Motor neuron (in vitro differentiated cells): Measurements from ENCODE around the gene ZIC4. TPM values are rescaled to one million over a fixed set of nuclear protein-coding genes. Genes with fewer than 3 reads are reported as not detected.

Experiments used
- ATAC-seq, 8 experiments: fragments of 200-7000 bp; cut with Tn5 transposase; replicated peaks in 6 of 8; 2 replicates each; pipeline ENCODE4 v1.8.0; 2021; ENCODE audit warnings: mild to moderate bottlenecking in 8 of 8, moderate library complexity in 8 of 8
- H3K27ac ChIP-seq, 2 donors: fragments of 250-450 bp; sonication (Bioruptor Pico); 2 replicates each; pipeline ENCODE4 v1.9.0; 2021; ENCODE audit warnings: antibody characterized with exemption in 2 of 2, mild to moderate bottlenecking in 2 of 2, moderate library complexity in 1 of 2
- H3K4me1 ChIP-seq, 2 donors: fragments of 250-450 bp; sonication (Bioruptor Pico); replicated peaks in 1 of 2; 2 replicates each; pipeline ENCODE4 v1.6.1; 2021; ENCODE audit warnings: antibody characterized with exemption in 2 of 2, mild to moderate bottlenecking in 2 of 2, moderate library complexity in 1 of 2
- H3K4me3 ChIP-seq, 5 donors: fragments of 250-450 bp; sonication (Bioruptor Pico); 2 replicates each; pipeline ENCODE4 v1.9.0; 2021; ENCODE audit warnings: antibody characterized with exemption in 5 of 5, mild to moderate bottlenecking in 5 of 5, moderate library complexity in 4 of 5
- WGBS, 10 experiments: fragments of 450-650 bp; shearing (Covaris generic); methylation state at CpG; one replicate each; pipeline ENCODE4 v1.0.0; 2022; 5-methylcytosine and 5-hydroxymethylcytosine counted together
- in situ Hi-C, 9 experiments: fragments of 400-800 bp; cut with MboI; loops; one replicate each; pipeline ENCODE4 v1.15.0; 2021; ENCODE audit warnings: low sequenced_read_pairs in 9 of 9, low pct_unique_long_range_greater_than_20kb in 2 of 9; ENCODE audit not compliant: unreplicated experiment in 9 of 9
- total RNA-seq, 8 experiments: library from RNA; unstranded; fragments of 300-600 nt; gene quantifications; 2 replicates each; pipeline versions ENCODE4 v1.2.3 to v1.2.4, GENCODE V29; 2022

The ZIC4 gene
- 10 to 100 TPM in 2 of 8 experiments, 1 to 10 TPM in 3, under 1 TPM in 3; 0.05 to 12.1 (median 4.0) TPM for total RNA-seq

DNA sequence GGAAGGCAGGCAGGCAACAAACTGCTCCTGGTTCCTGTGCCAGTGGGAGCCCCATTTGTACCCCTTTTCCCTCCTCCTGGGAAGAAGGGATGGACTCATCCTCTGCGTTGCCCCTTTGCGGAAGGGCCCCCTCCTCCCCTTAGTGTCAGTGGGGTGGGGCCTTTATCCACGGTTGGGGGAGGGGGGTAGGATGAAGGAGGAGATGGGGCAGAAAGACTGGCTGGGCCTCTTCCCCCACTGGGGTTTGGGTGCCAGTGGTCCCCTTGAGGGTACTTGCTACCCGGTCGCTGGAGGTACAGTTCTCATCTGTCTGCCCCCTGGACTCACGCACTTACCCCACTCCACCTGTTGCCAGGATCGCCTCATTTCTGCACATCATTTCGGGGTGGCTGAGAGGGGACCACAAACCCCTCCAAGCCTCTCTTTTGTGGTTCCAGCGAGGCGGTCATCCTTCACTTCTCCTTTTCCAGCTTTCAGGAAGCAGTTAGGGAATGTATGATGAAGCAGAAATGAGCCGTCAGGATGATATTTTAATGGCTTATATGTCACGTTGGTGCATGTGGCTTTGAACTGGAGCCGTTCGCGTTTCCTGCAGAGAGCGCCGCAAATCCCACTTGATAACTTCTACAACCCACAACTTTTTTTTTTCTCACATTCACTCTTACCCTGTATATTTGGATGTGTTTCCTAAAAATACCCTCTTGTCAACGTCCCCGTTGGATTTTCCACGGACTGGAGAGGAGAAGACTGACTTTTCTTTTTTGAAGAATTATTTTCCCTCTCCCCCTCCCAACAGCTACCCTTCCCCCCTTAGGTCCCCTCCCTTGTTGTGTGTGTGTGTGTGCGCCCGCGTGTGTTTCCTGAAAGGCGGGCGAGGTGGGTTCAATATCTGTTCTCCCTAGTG lies at the start of gene ZIC4:
Gene ZIC4, minus strand, starts transcription at position 516 of the 904 bp plus-strand sequence. CDS start 3,746 bp downstream, outside the sequence.
- Histone ChIP-seq H3K27ac (no peak within 1 kb of the TSS), H3K4me1 (peaks cover 0 to 9% of the 10 kb centered on the region in 2 donors), H3K4me3 (no peak within 1 kb of the TSS)
- no peak for ATAC-seq
- WGBS, 10 experiments: 0 to 85% (median 30%) methylated on average over 2 to 12 of the region's 25 CpGs; no CpG with 5 or more reads in 2 of the 10 experiments
- in situ Hi-C loops: loop anchor here in 2 of 9 experiments (25.0 kb wide), 2 partner anchors 206 to 681 kb away; no protein-coding TSS in a partner anchor

DNA sequence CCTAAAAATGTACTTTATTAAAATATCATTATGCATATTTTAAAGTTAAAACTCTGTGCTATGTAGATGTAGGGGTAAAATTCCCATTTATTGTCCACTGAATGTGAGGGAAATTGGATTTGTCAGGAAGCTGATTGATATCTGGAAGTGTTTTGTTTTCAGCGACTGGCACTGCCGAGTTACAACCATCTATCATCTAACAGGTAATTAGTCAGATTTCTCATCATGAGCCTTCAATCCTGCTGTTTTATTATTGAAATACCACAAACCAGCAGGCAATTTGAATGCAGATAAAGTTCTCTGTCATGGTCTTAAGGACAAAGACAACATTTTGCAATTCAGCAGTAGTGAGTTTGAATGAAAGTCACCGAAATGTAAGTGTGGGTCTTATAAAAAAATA lies 43.3 kb upstream of the ZIC4 start:
- ATAC-seq: no peak
- WGBS, 10 experiments: 5 to 94% (median 42%) methylated on average over 1 to 3 of the region's 3 CpGs
- Histone ChIP-seq H3K4me1 (no peaks in the 10 kb centered on the region), H3K4me3 (no peak overlapping the region), H3K27ac (no peak overlapping the region)
- in situ Hi-C loops: no loop called here

DNA sequence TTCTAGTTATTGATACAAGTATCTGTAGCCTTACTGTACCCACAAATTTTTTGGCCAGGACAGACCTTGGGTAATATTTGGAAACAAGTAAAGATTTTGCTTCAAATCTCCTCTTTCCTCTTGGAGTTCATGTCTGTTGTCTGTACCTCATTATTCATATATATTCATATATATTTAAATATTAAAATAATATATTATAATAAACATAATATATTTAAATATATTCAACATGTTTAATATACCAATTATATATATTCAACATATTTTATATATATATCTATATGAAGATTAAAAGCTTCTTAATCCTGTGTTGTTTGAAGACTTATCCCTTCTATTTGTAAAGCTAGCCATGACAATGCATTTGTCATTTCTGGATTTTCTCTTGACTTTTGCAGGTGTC lies 40.9 kb upstream of the ZIC4 start:
- H3K27ac ChIP-seq: no peak overlapping the region
- ATAC-seq: no peak
- no peak overlapping the region for H3K4me3 ChIP-seq
- H3K4me1 ChIP-seq: no peaks in the 10 kb centered on the region
- in situ Hi-C loops: no loop called here

DNA sequence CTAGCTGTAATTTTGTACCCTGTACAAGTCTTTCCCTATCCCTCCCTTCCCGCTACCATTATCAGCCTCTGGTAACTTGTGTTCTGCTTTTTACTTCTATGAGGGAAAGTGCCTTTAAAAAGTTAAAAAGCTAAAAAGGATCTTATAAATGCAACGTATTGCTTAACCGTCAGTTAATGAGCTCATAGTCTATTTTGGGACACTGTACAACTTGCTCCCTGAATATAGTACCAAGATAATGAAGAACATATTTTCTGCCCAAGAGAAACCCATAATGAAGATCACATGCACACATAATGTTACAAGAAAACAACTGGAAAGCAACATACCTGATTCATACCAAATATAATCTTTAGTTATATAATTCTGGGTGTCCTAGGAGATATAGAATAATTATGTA lies 25.4 kb upstream of the ZIC4 start:
- 20 to 98% (median 80%) methylated on average over 2 to 3 of the region's 3 CpGs; no CpG with 5 or more reads in 1 of the 10 experiments for WGBS, 10 experiments
- in situ Hi-C loops: no loop called here
- peak in 2 of 8 experiments; percentile 33 to 84 for ATAC-seq

DNA sequence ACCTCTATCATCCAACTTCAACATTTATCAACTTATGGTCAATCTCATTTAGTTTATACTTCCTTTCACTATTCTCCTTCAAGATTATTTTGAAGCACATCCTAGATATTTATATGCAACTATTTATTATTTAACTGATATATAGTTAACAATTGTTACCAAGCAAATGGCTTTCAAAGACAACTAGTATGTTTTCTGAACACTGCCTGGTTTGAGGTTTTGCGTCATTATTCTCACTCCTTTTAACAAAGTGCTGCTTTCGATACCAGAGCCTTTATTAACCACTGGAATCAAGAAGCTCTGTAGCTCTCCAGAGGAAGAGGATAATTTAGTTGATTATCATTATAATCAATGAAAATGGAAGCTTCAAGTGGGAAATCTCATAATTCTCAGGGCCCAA lies 22.4 kb upstream of the ZIC4 start:
- no peak for ATAC-seq
- WGBS, 10 experiments: 84 to 100% (median 94%) methylated on average over 2 of the region's 2 CpGs; no CpG with 5 or more reads in 1 of the 10 experiments
- Histone ChIP-seq H3K27ac (no peak overlapping the region), H3K4me1 (no peaks in the 10 kb centered on the region), H3K4me3 (no peak overlapping the region)
- in situ Hi-C loops: no loop called here

More for the DNA sequence above, 25.4 kb upstream of the ZIC4 start:
- Histone ChIP-seq H3K4me3 (no peak overlapping the region), H3K27ac (no peak overlapping the region), H3K4me1 (no peaks in the 10 kb centered on the region)

DNA sequence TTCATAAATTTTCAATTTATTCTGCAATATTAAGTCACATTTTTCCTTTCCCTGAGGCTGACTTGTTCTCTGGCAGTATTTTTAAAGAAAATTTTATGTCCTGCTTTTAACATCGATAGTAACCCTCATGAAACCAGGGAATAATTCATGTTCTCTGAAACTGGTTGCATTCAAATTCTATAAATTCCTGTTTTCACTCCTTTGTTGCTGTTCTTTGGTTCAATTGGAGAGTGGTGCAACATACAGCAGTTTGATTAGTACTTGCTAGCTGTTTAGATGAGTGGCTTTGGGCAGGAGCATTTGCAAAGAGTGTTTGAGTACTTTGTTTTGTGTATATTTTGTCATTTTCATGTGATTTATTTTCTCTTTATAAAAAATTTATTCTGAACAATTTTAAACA lies 22.0 kb upstream of the ZIC4 start:
- H3K27ac ChIP-seq: no peak overlapping the region
- no peak for ATAC-seq
- H3K4me1 ChIP-seq: no peaks in the 10 kb centered on the region
- H3K4me3 ChIP-seq: no peak overlapping the region
- in situ Hi-C loops: no loop called here
- WGBS, 10 experiments: 27 to 100% (median 83%) methylated on average over 1 of the region's 1 CpG; no CpG with 5 or more reads in 1 of the 10 experiments

DNA sequence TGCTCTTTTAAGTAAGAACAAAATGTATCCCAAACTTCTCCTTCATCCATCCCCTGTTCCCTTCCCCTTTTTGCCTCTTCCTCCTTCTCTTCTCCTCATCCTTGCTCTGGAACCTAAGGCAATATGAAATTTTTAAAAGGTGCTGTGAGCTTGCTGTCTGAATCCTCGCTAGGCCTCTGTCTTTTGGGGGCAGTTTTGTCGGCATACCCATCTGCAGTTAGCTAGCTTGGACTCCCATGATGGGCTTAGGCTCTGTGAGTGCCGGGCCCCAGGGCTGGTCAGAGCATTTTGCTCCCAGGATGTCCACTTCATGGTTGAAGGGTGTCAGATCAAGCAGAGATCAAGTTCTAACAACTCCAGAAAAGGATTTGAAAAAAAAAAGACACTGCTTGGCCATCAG lies 21.4 kb upstream of the ZIC4 start:
- Histone ChIP-seq H3K27ac (no peak overlapping the region), H3K4me1 (peaks cover 0 to 1% of the 10 kb centered on the region in 2 donors), H3K4me3 (no peak overlapping the region)
- in situ Hi-C loops: no loop called here
- ATAC-seq: no peak
- 67 to 100% (median 85%) methylated on average over 1 to 3 of the region's 3 CpGs; no CpG with 5 or more reads in 1 of the 10 experiments for WGBS, 10 experiments

DNA sequence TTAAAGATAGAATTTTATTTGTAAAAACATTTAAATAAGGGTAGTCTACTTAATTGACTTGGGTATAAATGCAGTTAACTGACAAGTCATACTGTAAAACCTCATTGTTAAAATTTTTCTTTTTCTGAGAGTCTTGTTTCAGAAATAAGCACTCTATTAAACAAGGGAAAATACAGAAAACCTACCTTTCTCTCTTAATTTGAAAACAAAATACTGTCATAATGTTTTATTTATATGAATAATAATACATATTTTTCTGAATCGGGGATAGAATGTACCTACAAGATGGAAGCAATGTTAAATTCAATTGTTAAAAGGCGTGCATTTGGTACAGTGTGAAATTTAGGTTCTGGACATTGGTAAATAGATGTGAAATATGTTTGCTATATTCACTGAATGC lies 20.6 kb upstream of the ZIC4 start:
- in situ Hi-C loops: no loop called here
- no peak for ATAC-seq
- Histone ChIP-seq H3K4me1 (peaks cover 0 to 2% of the 10 kb centered on the region in 2 donors), H3K27ac (no peak overlapping the region), H3K4me3 (no peak overlapping the region)
- 45 to 100% (median 88%) methylated on average over 1 to 2 of the region's 2 CpGs; no CpG with 5 or more reads in 1 of the 10 experiments for WGBS, 10 experiments

DNA sequence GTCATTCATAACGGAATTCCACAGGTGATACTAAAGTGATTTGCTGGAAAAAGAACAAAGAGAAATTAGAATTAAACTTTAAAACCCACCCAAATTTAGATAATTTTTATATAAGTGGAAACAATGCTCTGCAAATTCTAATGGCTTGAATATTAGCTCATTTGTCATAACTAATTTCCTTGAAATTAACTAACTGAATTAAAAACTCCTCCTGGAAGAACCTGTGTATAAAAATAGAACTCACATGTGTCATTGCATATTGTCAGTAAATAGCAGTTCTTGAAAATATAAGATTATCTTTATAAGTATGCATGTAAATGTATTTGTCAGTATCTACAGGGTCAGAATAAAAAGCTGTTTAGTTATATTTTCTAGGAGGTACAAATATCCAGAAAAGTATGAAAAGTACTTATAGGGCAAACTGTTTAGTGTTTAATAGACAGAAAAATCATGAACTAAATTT lies 19.1 kb upstream of the ZIC4 start:
- 0 to 82% (median 43%) methylated on average over 1 of the region's 1 CpG; no CpG with 5 or more reads in 1 of the 10 experiments for WGBS, 10 experiments
- ATAC-seq: no peak
- H3K4me1 ChIP-seq: peaks cover 0 to 2% of the 10 kb centered on the region in 2 donors
- H3K27ac ChIP-seq: no peak overlapping the region
- H3K4me3 ChIP-seq: no peak overlapping the region
- in situ Hi-C loops: no loop called here

DNA sequence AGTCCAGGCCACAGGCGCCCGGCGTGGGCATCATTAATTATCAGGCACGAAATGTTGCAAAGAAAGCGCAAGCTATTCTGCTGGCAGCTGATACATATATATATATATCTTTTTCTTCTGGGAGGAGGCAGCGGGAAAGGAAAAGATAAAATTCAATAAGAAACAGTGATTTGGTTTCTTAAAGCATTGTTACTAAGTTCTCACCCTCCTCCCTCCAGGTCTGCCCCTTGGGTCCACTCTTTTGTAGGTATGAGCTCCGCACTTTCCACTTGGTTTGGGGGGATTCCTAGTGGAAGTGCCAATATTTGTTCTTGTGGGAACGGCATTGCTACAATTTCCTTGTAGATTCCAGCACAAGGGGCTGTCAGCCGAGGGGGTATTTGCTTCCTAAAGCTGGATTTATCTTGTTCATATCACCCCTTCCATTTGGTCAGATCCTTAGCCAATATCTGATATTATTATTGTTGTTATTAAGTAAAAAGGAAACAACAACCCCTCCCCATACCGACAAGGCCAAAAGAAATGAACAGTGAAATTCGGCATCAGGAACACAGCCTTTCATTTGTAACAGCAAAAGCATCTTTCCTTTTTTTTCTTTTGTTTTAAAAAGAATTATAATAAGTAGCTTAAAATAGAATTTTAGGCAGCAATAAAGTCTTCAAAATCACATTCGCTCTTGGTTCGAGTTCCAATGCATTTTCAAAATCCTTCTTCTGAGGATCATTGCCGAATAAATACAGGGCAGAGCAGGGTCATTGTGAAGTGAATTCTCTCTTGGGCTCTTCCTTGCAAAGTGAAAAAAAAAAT lies 18.4 kb upstream of the ZIC4 start:
- in situ Hi-C loops: loop anchor here in 2 of 9 experiments (25.0 kb wide), 2 partner anchors 188 to 663 kb away; no protein-coding TSS in a partner anchor
- no peak overlapping the region for H3K27ac ChIP-seq
- no peak overlapping the region for H3K4me3 ChIP-seq

DNA sequence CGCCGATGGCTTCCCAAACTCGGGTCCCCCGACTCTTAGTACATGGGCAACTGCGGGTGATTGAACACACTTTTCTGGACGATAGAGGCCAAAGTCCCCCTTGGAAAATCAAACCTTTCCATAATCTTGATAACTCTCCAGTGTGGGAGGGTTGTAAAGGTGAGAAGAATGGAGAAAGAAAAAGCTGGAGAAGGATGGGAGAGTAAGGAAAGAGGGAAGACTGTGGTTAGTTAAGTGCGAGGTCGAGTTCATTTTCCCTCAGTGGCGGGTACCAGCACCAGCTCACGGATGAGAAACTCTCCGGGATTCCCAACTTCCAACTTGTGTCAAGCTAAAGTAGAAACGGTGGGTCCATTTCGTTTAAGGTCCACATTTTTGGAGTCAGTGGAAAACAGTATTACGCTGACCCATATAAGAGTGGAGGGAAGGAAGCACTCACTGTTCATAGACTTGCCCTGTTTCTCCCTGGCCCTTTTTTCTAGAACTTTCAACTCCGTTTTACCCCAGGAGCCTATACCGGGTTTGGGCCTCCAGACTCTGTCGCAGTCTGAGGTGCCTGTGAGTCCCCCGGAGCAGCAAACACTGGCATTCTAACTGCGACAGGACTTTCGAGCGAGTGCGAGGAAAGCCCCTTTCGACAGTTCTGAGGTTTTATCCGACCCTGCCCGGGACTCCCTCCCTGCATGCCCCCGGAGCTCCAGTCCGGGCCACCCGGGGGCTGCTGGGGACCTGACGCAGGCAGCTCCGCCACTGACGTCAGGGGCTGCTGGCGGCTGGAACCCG lies 17.6 kb upstream of the ZIC4 start:
- peak in 2 of 8 experiments; percentile 30 to 41 for ATAC-seq
- Histone ChIP-seq H3K4me1 (peaks cover 0 to 2% of the 10 kb centered on the region in 2 donors), H3K4me3 (no peak overlapping the region), H3K27ac (no peak overlapping the region)
- in situ Hi-C loops: loop anchor here in 2 of 9 experiments (25.0 kb wide), 2 partner anchors 188 to 663 kb away; no protein-coding TSS in a partner anchor
- WGBS, 10 experiments: 0 to 93% (median 31%) methylated on average over 2 to 18 of the region's 33 CpGs

More for the DNA sequence above, 18.4 kb upstream of the ZIC4 start:
- ATAC-seq: no peak
- H3K4me1 ChIP-seq: peaks cover 0 to 2% of the 10 kb centered on the region in 2 donors
- WGBS, 10 experiments: 0 to 96% (median 27%) methylated on average over 1 to 8 of the region's 14 CpGs

DNA sequence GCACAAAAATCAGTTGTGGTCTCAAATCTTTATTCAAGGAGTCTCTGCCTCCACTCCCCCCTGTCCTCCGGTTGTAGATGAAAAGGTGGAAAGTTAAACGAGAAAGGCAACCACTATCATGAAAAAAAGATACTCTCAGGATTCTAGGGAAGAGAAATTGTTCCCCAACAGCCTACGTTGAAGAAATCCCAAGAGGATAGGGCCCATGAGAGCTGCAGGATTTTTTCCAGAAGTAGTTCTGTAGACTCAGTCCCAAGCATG lies 17.1 kb upstream of the ZIC4 start:
- WGBS, 10 experiments: 0 to 77% (median 11%) methylated on average over 1 to 3 of the region's 3 CpGs; no CpG with 5 or more reads in 3 of the 10 experiments
- Histone ChIP-seq H3K4me1 (peaks cover 0 to 4% of the 10 kb centered on the region in 2 donors), H3K4me3 (no peak overlapping the region), H3K27ac (no peak overlapping the region)
- in situ Hi-C loops: loop anchor here in 2 of 9 experiments (25.0 kb wide), 2 partner anchors 189 to 664 kb away; no protein-coding TSS in a partner anchor
- no peak for ATAC-seq
